ENCODE results near the gene VPS54. TPM values are rescaled to one million over a fixed set of nuclear protein-coding genes. Genes with fewer than 3 reads are reported as not detected.

VPS54 gene
- total and polyA plus RNA-seq, 5 donors, result 8.5 to 14.8 (median 13.3) TPM

DNA sequence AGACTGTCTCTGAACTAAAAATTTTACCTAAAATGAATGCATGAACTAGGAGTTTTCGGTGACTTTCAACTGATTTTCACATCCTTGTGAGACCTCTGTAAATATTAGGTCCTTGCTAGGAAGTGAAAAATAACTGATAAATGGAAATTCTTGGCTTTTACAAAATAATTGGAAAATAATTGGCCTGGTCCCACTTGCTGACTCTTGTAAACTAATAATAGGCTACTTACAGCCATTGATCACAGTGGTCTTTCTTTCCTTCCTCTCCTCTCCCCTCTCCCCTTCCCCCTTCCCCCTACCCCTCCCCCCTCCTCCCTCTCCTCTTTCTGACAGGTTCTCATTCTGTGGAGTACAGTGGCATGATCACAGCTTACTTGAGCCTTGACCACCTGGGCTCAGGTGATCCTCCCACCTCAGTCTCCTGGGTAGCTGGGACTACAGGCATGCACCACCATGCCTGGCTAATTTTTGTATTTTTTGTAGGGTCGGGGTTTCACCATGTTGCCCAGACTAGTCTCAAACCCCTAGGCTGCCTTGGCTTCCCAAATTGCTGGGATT lies 139.3 kb downstream of the VPS54 start:
- DNase-seq, result no peak
- Histone ChIP-seq H3K27ac (ENCODE audit: low read length) (no peak overlapping the region), H3K27me3 (ENCODE audit: control insufficient read depth, insufficient read depth) (no peaks in the 10 kb centered on the region), H3K4me3 (ENCODE audit: low read length) (no peak overlapping the region), H3K9me3 (ENCODE audit: control insufficient read depth, low read length) (no peaks in the 10 kb centered on the region), H3K4me1 (ENCODE audit: control insufficient read depth, insufficient read depth, low read length) (peaks cover 8% of the 10 kb centered on the region)
- 78% methylated on average over 2 of the region's 2 CpGs for WGBS
- ATAC-seq, result no peak
- intact Hi-C loops (cut with DNase I), result loop anchor here in 1 of 4 donors (10.0 kb wide), 1 partner anchor 185 kb away; no protein-coding TSS in a partner anchor

DNA sequence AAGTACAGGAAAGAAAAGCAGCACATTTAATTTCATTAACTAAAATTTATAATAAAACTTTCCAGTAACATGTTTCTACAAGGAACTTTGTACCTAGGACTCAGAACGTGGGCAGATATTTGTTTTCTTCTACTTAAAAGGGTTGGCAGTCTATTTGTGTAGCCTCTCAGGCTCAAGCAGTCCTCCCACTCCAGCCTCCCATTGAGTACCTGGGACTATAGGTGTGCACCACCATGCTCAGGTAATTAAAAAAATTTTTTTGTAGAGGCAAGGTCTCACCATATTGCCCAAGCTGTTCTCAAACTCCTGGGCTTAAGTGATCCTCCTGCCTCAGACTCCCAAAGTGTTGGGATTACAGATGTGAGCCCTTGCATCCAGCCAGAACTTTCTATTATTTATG lies 140.7 kb downstream of the VPS54 start:
- WGBS, result 90% methylated on average over 1 of the region's 1 CpG
- ATAC-seq, result no peak
- H3K9me3 ChIP-seq (ENCODE audit: control insufficient read depth, low read length), result no peaks in the 10 kb centered on the region
- DNase-seq, result no peak
- no peak overlapping the region for H3K4me3 ChIP-seq (ENCODE audit: low read length)
- H3K4me1 ChIP-seq (ENCODE audit: control insufficient read depth, insufficient read depth, low read length), result peaks cover 8% of the 10 kb centered on the region
- no peaks in the 10 kb centered on the region for H3K27me3 ChIP-seq (ENCODE audit: control insufficient read depth, insufficient read depth)
- H3K27ac ChIP-seq (ENCODE audit: low read length), result no peak overlapping the region
- intact Hi-C loops (cut with DNase I), result no loop called here

DNA sequence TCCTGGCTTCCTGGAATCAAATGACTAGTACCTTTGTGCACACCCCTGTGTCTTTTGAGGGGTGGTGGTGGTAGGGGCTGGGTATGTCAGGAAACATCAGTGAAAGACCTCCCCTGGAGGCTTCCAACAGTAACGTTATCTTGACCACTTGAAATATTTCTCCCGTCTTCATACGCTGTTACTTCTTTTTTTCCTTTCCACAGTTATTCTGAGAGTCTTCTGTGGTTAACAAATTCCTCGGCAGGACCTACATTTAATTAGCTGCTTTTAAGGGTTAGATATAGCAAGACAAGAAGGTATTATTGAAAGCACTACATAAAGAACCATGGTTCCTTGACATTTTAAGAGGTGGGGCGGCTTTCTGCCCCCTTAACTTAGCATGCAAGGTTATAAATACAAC lies 142.9 kb downstream of the VPS54 start:
- intact Hi-C loops (cut with DNase I), result no loop called here
- Histone ChIP-seq H3K4me3 (ENCODE audit: low read length) (no peak overlapping the region), H3K4me1 (ENCODE audit: control insufficient read depth, insufficient read depth, low read length) (peaks cover 11% of the 10 kb centered on the region), H3K27me3 (ENCODE audit: control insufficient read depth, insufficient read depth) (no peaks in the 10 kb centered on the region), H3K9me3 (ENCODE audit: control insufficient read depth, low read length) (no peaks in the 10 kb centered on the region), H3K27ac (ENCODE audit: low read length) (peak overlapping the region; percentile 64)
- ATAC-seq, result peak in 1 of 2 donors; percentile 7
- WGBS, result 58% methylated on average over 5 of the region's 5 CpGs
- no peak for DNase-seq

DNA sequence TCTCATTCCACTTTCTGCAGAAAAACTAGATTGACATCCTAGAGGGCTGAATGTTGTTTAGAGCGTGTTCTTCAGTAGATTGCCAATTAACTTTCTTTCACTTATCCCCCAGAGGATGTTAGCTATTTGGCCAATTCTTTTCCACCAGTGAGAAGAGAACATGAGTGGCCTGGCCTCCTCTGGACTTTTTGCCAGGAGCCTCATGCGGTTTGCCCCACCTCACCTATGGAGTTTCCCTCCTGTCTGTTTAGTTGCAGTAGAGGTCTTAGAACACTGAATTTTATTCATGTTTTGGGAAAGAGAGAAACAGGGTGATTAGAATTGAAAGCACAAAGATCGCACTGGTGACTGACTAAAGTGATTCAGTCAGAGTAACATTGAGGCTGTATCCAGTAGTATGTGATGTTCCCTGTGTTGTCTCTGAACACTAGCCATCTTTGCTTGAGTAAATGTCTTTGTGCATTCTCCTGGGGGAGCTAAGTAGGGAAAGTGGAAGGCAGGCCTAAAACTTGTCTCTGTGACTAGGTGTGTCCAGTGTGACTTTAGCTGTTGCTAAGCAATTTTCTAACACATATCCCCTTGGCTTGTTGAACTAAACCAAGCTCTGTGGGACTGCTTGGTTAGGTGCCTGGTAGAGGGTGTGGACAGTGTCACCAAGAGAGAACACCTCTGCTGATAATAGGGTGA lies 143.5 kb downstream of the VPS54 start:
- Histone ChIP-seq H3K27ac (ENCODE audit: low read length) (peak overlapping the region; percentile 64), H3K27me3 (ENCODE audit: control insufficient read depth, insufficient read depth) (no peaks in the 10 kb centered on the region), H3K4me3 (ENCODE audit: low read length) (no peak overlapping the region), H3K9me3 (ENCODE audit: control insufficient read depth, low read length) (no peaks in the 10 kb centered on the region), H3K4me1 (ENCODE audit: control insufficient read depth, insufficient read depth, low read length) (peaks cover 11% of the 10 kb centered on the region)
- DNase-seq (no peak), ATAC-seq (peak; percentile 74 to 84)
- intact Hi-C loops (cut with DNase I), result no loop called here
- WGBS, result 71% methylated on average over 3 of the region's 3 CpGs

DNA sequence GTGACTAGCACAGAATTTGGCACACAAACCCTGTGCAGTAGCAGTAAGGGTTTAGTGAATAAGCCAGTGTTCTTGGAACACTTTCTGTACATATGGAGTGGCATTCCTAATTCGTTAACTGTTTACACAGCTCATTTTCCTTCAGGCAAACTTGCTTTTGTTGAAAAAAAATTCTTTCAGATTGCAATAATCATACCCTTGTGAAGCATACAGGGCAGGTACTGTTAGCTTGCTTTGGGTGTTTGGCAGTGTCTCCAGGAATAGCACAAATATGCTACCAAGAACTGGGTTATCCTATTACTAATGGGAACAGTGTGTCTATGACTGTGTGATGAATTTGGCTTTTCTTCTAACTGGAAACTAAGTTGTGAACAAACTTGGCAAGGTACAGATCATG lies 144.1 kb downstream of the VPS54 start:
- DNase-seq, result no peak
- Histone ChIP-seq H3K27me3 (ENCODE audit: control insufficient read depth, insufficient read depth) (no peaks in the 10 kb centered on the region), H3K27ac (ENCODE audit: low read length) (no peak overlapping the region), H3K4me1 (ENCODE audit: control insufficient read depth, insufficient read depth, low read length) (peaks cover 10% of the 10 kb centered on the region), H3K4me3 (ENCODE audit: low read length) (no peak overlapping the region), H3K9me3 (ENCODE audit: control insufficient read depth, low read length) (no peaks in the 10 kb centered on the region)
- WGBS, result 74% methylated on average over 1 of the region's 1 CpG
- intact Hi-C loops (cut with DNase I), result no loop called here
- peak; percentile 44 to 64 for ATAC-seq

DNA sequence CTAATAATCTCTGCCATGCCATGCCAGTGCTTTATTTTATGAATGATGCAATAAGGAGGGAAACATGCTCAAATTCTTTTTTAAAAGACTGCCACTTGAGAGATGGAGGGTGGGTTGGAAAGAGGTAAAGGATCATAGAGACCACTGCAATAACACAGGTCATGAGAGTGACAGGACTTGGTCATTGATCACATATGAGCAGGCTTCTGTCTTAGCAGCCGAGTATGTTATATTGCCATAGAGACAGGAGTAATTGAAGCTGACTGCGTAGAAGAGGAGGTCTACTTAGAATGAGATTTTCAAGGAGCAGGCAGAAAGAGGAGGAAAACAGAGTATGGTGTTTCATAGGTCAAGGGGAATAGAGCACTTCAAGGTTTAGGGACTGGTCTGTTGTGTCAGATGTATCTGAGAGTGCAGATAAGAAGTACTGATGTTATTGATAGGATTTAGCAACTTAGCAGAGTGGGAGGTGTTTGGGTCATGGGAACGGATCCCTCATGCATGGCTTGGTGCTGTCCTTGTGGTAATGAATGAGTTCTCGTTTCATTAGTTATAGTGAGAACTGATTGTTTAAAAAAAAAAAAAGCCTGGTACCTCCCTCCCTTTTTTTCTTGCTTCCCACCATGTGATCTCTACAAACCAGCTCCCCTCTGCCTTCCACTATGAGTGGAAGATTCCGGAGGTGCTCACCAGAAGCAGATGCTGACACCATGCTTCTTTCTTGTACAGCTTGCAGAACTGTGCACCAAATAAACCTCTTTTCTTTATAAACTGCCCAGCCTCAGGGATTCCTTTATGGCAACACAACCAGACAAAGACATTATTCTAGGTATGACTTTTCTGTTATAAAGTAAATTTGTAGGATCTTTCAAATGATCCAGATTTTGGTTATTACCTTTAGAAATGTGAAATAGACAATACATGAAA lies 144.8 kb downstream of the VPS54 start:
- intact Hi-C loops (cut with DNase I), result no loop called here
- DNase-seq, result no peak
- no peak overlapping the region for H3K4me3 ChIP-seq (ENCODE audit: low read length)
- peaks cover 10% of the 10 kb centered on the region for H3K4me1 ChIP-seq (ENCODE audit: control insufficient read depth, insufficient read depth, low read length)
- no peak for ATAC-seq
- peak overlapping the region; percentile 19 for H3K27ac ChIP-seq (ENCODE audit: low read length)
- WGBS, result 94% methylated on average over 5 of the region's 5 CpGs
- no peaks in the 10 kb centered on the region for H3K9me3 ChIP-seq (ENCODE audit: control insufficient read depth, low read length)
- no peaks in the 10 kb centered on the region for H3K27me3 ChIP-seq (ENCODE audit: control insufficient read depth, insufficient read depth)

DNA sequence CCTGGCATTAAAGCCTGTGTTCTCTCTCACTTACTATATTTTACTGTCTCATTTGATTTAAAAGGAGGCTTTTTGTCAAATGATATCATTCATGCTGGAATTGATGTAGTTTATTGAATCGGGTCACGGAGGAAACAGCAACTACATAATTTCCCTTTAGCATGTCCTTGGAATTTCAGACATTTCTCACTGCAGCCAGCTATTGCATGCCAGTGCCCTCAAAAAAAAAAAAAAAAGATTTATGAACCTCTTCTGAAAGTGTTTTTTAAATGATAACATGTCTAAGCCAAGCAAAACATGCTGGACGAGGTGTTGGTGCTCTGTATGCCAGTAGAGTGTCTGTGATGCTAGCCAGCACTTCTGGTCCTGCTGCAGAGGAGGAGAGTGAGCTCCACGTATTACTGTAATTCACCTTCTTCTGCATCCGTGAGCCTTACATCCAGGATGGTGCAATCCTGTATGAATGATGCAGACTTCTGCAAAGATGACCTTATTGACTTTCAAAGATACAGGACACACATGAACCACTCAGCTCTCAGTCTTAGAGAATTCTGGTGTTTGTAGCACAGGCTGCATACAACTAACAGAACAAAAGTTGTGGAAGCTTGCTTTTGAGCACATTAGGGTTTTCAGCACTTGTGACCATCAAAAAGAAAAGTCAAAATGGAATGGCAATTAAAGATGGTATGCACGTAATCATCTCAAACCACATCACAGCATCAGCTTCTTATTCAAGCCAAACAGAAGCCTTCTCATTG lies 146.5 kb downstream of the VPS54 start:
- peak; percentile 58 to 73 for ATAC-seq
- DNase-seq, result peak in 2 of 3 donors; percentile 46 to 57
- peaks cover 10% of the 10 kb centered on the region for H3K4me1 ChIP-seq (ENCODE audit: control insufficient read depth, insufficient read depth, low read length)
- no peak overlapping the region for H3K4me3 ChIP-seq (ENCODE audit: low read length)
- no peak overlapping the region for H3K27ac ChIP-seq (ENCODE audit: low read length)
- no peaks in the 10 kb centered on the region for H3K27me3 ChIP-seq (ENCODE audit: control insufficient read depth, insufficient read depth)
- intact Hi-C loops (cut with DNase I), result no loop called here
- H3K9me3 ChIP-seq (ENCODE audit: control insufficient read depth, low read length), result no peaks in the 10 kb centered on the region
- 56% methylated on average over 6 of the region's 6 CpGs for WGBS

DNA sequence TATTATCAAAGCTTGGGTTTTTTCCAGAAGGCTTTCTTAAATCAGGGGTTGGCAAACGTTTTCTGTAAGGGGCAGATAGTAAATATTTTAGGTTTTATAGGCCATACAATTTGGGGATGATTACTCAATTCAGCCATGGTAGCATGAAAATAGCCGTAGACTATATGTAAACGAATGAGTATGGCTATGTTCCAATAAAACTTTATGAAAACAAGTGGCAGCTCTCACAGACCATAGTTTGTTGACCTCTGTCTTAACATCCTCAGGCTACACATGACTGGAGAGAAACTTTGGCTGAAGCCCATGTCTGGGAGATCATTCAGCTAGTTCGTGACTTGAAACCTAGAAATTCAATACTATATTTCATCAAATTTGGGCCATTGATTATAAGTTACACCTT lies 147.4 kb downstream of the VPS54 start:
- no peak for DNase-seq
- H3K27ac ChIP-seq (ENCODE audit: low read length), result no peak overlapping the region
- peaks cover 10% of the 10 kb centered on the region for H3K4me1 ChIP-seq (ENCODE audit: control insufficient read depth, insufficient read depth, low read length)
- no peaks in the 10 kb centered on the region for H3K9me3 ChIP-seq (ENCODE audit: control insufficient read depth, low read length)
- no peak for ATAC-seq
- WGBS, result 62% methylated on average over 4 of the region's 4 CpGs
- no peaks in the 10 kb centered on the region for H3K27me3 ChIP-seq (ENCODE audit: control insufficient read depth, insufficient read depth)
- no peak overlapping the region for H3K4me3 ChIP-seq (ENCODE audit: low read length)
- intact Hi-C loops (cut with DNase I), result no loop called here

DNA sequence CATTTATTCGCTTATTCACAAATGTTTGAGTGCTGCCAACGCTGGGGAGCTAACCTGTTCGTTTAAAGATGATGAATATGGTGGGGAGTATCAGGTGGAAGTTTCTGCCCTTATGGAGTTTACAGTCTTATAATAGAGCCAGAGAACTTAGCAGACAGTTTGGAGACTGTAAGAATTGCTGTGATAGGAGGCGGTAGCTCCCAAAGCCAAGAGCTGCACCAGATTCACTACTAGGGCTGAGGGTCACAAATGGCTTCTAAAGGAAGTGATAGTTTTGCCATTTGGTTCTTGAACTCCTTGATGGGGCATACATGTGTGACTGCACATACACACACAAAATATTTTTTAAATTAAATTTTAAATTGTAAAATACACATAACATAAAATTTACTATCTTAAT lies 148.5 kb downstream of the VPS54 start:
- DNase-seq, result no peak
- no peak overlapping the region for H3K27ac ChIP-seq (ENCODE audit: low read length)
- H3K4me1 ChIP-seq (ENCODE audit: control insufficient read depth, insufficient read depth, low read length), result peaks cover 5% of the 10 kb centered on the region
- no peak overlapping the region for H3K4me3 ChIP-seq (ENCODE audit: low read length)
- 85% methylated on average over 4 of the region's 4 CpGs for WGBS
- no peaks in the 10 kb centered on the region for H3K27me3 ChIP-seq (ENCODE audit: control insufficient read depth, insufficient read depth)
- intact Hi-C loops (cut with DNase I), result no loop called here
- ATAC-seq, result no peak
- H3K9me3 ChIP-seq (ENCODE audit: control insufficient read depth, low read length), result no peaks in the 10 kb centered on the region

DNA sequence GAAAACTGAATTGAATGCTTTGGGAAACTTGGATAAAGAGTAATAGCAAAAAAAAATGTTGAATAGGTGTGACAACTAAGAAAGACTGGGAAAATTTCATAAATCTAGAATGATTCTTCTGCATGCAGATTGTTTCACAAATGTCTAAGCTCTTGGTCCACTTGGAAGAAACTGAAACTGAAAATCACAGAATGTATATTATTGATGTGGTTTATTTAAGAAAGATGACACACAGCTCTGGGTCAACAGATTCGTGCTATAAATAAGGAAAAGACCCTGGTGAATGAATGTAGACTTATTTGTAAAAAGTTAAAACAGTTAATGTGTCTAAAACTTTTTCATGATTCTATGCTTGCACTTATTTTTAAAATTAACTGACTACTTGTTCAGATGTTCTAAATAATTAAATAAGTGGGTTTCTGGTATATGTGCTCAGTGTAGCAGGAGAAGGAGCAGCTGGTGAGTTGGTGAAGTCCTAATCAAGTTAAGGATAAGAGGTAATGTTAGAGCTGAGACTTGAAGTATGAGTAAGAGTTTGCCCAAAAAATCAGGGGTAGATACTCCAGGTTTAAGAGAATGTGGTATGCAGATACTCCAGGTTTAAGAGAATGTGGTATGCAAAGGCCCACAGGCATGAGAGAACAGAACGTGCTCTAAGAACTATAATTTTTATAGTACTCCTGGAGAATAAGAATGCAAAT lies 153.1 kb downstream of the VPS54 start:
- ATAC-seq, result no peak
- no peaks in the 10 kb centered on the region for H3K9me3 ChIP-seq (ENCODE audit: control insufficient read depth, low read length)
- H3K27ac ChIP-seq (ENCODE audit: low read length), result no peak overlapping the region
- no peak overlapping the region for H3K4me3 ChIP-seq (ENCODE audit: low read length)
- peaks cover 2% of the 10 kb centered on the region for H3K4me1 ChIP-seq (ENCODE audit: control insufficient read depth, insufficient read depth, low read length)
- DNase-seq, result no peak
- WGBS, result 82% methylated on average over 2 of the region's 2 CpGs
- intact Hi-C loops (cut with DNase I), result loop anchor here in 2 of 4 donors (10.0 kb wide), 1 partner anchor 171 kb away; no protein-coding TSS in a partner anchor
- no peaks in the 10 kb centered on the region for H3K27me3 ChIP-seq (ENCODE audit: control insufficient read depth, insufficient read depth)

All from right cardiac atrium (tissue), 5 donors.